ENCODE measurements around the gene BCR.
A peak's percentile ranks its signal among the peaks of the same experiment; 100 is the strongest.

The BCR gene

GRCh38 chr22:23202812-23203451 lies 22.6 kb downstream of the BCR start:
- no peak for DNase-seq

GRCh38 chr22:23203452-23204124 lies 23.3 kb downstream of the BCR start:
- no peak for DNase-seq

- no peak for DNase-seq
Observed at GRCh38 chr22:23204125-23204488, 23.8 kb downstream of the BCR start.

GRCh38 chr22:23204541-23205157 lies 24.3 kb downstream of the BCR start:
- no peak for DNase-seq

GRCh38 chr22:23205339-23206049 lies 25.2 kb downstream of the BCR start:
- DNase-seq: no peak

GRCh38 chr22:23206915-23207314 lies 26.6 kb downstream of the BCR start:
- DNase-seq: no peak

GRCh38 chr22:23207729-23208393 lies 27.6 kb downstream of the BCR start:
- no peak for DNase-seq

- no peak for DNase-seq
Observed at GRCh38 chr22:23210428-23211170, 30.3 kb downstream of the BCR start.

GRCh38 chr22:23211622-23212021 lies 31.3 kb downstream of the BCR start:
- DNase-seq: no peak

- no peak for DNase-seq
Observed at GRCh38 chr22:23212061-23213021, 32.0 kb downstream of the BCR start.

- no peak for DNase-seq
Observed at GRCh38 chr22:23213022-23213555, 32.8 kb downstream of the BCR start.

- DNase-seq: peak; percentile 54
Observed at GRCh38 chr22:23213581-23214334, 33.4 kb downstream of the BCR start.

GRCh38 chr22:23214398-23214797 lies 34.1 kb downstream of the BCR start:
- no peak for DNase-seq

- peak; percentile 76 for DNase-seq
Observed at GRCh38 chr22:23215294-23216241, 35.3 kb downstream of the BCR start.

GRCh38 chr22:23216461-23217170 lies 36.3 kb downstream of the BCR start:
- DNase-seq: peak; percentile 92

GRCh38 chr22:23217171-23218052 lies 37.1 kb downstream of the BCR start:
- peak; percentile 20 for DNase-seq

Data from hematopoietic multipotent progenitor cell treated with erythropoietin and hydrocortisone succinate and interleukin-3 and kit ligand, for 8 days (in vitro differentiated cells).